ENCODE data around the gene CDK17. TPM values are rescaled to one million over a fixed set of nuclear protein-coding genes. Genes with fewer than 3 reads are reported as not detected.
A peak's percentile ranks its signal among the peaks of the same experiment; 100 is the strongest.

Gene CDK17
- total RNA-seq, 1 donor from 2014 or later = 112 TPM

DNA sequence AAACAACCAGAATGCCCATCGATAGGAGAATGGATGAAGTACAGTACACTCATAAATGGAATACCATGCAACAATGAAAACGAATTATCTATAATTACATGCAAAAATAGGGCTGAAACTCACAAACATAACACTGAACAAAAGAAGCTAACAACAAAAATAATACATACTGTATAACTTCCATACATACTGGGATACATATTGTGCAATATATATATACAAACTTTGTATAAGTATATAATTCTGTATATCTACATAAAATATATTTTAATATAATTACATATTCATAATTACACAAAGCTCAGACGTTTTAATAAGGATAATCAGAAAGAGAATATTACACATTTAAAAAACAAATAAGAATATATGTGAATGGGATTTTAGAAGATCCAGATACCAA is 90.2 kb downstream of the CDK17 start:
- H3K4me3 Mint-ChIP-seq (ENCODE audit: unreplicated experiment) = no peak overlapping the region
- H3K36me3 Mint-ChIP-seq (ENCODE audit: low read depth, unreplicated experiment) = peaks cover 7% of the 10 kb centered on the region
- H3K27me3 Mint-ChIP-seq (ENCODE audit: unreplicated experiment) = peaks cover 5% of the 10 kb centered on the region
- TF ChIP-seq, protein P1, sequence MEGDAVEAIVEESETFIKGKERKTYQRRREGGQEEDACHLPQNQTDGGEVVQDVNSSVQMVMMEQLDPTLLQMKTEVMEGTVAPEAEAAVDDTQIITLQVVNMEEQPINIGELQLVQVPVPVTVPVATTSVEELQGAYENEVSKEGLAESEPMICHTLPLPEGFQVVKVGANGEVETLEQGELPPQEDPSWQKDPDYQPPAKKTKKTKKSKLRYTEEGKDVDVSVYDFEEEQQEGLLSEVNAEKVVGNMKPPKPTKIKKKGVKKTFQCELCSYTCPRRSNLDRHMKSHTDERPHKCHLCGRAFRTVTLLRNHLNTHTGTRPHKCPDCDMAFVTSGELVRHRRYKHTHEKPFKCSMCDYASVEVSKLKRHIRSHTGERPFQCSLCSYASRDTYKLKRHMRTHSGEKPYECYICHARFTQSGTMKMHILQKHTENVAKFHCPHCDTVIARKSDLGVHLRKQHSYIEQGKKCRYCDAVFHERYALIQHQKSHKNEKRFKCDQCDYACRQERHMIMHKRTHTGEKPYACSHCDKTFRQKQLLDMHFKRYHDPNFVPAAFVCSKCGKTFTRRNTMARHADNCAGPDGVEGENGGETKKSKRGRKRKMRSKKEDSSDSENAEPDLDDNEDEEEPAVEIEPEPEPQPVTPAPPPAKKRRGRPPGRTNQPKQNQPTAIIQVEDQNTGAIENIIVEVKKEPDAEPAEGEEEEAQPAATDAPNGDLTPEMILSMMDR (IDR thresholded peaks at IDR 0.05; ENCODE audit: unreplicated experiment) = no peak
- DNase-seq (ENCODE audit: low spot score) = no peak
- no peaks in the 10 kb centered on the region for H3K9me3 Mint-ChIP-seq (ENCODE audit: unreplicated experiment)
- no peak overlapping the region for H3K27ac Mint-ChIP-seq (ENCODE audit: unreplicated experiment)
- H3K4me1 Mint-ChIP-seq (ENCODE audit: unreplicated experiment) = no peaks in the 10 kb centered on the region

DNA sequence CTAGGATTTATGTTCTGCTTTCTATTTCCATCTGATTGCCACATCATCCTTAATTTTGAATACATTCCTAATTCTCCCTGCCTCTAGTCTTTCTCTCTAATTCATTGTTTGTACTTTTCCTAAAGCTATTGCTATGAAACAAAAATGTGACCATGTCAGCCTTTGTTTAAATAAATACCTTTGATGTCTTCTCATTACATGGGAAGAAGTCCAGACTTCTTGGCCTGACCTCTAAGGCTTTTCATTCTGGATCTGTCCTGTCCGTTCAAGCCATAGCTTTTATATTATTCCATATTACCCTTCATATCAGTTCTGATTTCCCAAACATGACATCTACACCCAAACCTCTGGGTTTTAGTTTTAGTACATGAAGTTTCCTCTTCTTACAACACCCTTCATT is 91.4 kb downstream of the CDK17 start:
- H3K4me3 Mint-ChIP-seq (ENCODE audit: unreplicated experiment) = peak overlapping the region; percentile 63
- peaks cover 5% of the 10 kb centered on the region for H3K27me3 Mint-ChIP-seq (ENCODE audit: unreplicated experiment)
- peak overlapping the region; percentile 64 for H3K27ac Mint-ChIP-seq (ENCODE audit: unreplicated experiment)
- DNase-seq (ENCODE audit: low spot score) = no peak
- peaks cover 7% of the 10 kb centered on the region for H3K36me3 Mint-ChIP-seq (ENCODE audit: low read depth, unreplicated experiment)
- no peaks in the 10 kb centered on the region for H3K9me3 Mint-ChIP-seq (ENCODE audit: unreplicated experiment)
- no peaks in the 10 kb centered on the region for H3K4me1 Mint-ChIP-seq (ENCODE audit: unreplicated experiment)
- TF ChIP-seq, protein P1 (IDR thresholded peaks at IDR 0.05; ENCODE audit: unreplicated experiment) = no peak

DNA sequence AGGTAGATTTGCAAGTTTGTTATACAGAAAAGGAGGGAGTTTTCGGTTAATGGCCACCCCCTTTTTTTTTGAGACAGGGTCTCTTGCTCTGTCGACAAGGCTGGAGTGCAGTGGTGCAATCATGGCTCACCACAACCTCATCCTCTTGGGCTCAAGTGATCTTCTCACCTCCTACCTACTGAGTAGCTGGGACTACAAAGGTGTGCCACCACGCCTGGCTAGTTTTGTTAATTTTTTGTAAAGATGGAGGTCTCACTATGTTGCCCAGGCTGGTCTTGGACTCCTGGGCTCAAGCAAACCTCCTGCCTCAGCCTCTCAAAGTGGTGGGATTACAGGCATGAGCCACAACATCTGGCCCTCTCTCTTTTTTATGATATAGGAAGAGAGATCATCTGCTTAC is 94.6 kb downstream of the CDK17 start:
- Mint-ChIP-seq H3K4me1 (ENCODE audit: unreplicated experiment) (peaks cover 3% of the 10 kb centered on the region), H3K9me3 (ENCODE audit: unreplicated experiment) (no peaks in the 10 kb centered on the region), H3K36me3 (ENCODE audit: low read depth, unreplicated experiment) (peaks cover 8% of the 10 kb centered on the region), H3K27me3 (ENCODE audit: unreplicated experiment) (peaks cover 5% of the 10 kb centered on the region), H3K27ac (ENCODE audit: unreplicated experiment) (peak overlapping the region; percentile 70), H3K4me3 (ENCODE audit: unreplicated experiment) (no peak overlapping the region)
- DNase-seq (ENCODE audit: low spot score) = no peak
- TF ChIP-seq, protein P1 (IDR thresholded peaks at IDR 0.05; ENCODE audit: unreplicated experiment) = no peak

DNA sequence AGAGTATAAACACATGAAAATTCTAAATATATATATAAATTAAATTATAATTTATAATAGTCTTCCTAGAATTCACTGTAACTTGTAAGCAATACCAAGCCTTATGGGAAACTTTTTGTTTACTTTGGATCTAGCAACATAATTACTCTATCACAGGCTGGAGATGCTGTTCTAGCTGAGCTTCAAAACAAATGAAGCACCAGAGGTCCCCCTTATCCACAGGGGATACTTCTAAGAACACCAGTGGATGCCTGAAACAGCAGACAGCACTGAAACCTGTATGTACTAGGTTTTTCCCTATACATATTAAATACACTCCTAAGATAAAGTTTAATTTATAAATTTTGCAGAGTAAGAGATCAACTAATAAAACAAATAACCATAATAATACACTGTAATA is 96.6 kb downstream of the CDK17 start:
- Mint-ChIP-seq H3K27ac (ENCODE audit: unreplicated experiment) (no peak overlapping the region), H3K36me3 (ENCODE audit: low read depth, unreplicated experiment) (peaks cover 12% of the 10 kb centered on the region), H3K4me3 (ENCODE audit: unreplicated experiment) (no peak overlapping the region), H3K9me3 (ENCODE audit: unreplicated experiment) (no peaks in the 10 kb centered on the region), H3K4me1 (ENCODE audit: unreplicated experiment) (peaks cover 3% of the 10 kb centered on the region), H3K27me3 (ENCODE audit: unreplicated experiment) (peaks cover 3% of the 10 kb centered on the region)
- TF ChIP-seq, protein P1 (IDR thresholded peaks at IDR 0.05; ENCODE audit: unreplicated experiment) = no peak
- DNase-seq (ENCODE audit: low spot score) = no peak

DNA sequence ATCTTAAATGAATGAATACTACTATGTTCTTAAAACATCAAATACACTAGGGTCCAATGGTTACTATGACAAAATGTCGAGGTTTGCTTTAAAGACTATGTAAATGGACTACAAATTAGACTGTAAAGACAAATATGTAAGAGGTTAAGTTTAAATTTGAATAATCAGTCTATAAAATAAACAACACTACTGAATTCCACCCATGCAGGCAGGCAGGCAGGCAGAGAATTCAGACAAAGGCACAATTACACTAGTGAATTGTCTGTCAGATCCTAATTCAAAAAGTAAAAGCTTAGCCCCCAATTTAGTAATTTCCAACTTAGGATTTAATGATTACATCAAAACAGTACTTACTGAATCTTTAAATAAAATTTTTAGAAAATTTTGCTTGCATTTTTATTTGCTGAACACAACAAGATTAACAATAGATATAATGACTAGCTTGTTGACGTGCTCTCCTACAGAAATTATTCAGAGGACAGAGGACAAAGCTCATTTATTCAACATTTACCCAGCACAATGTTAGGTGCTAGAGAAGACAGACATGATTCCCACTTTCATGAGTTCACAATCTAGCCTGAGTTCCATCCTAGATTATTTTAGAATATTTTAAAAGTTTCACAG is 97.4 kb downstream of the CDK17 start:
- TF ChIP-seq, protein P1 (IDR thresholded peaks at IDR 0.05; ENCODE audit: unreplicated experiment) = no peak
- no peak overlapping the region for H3K27ac Mint-ChIP-seq (ENCODE audit: unreplicated experiment)

More for the DNA sequence above, 97.4 kb downstream of the CDK17 start:
- Mint-ChIP-seq H3K4me3 (ENCODE audit: unreplicated experiment) (no peak overlapping the region), H3K27me3 (ENCODE audit: unreplicated experiment) (peaks cover 3% of the 10 kb centered on the region), H3K9me3 (ENCODE audit: unreplicated experiment) (no peaks in the 10 kb centered on the region), H3K4me1 (ENCODE audit: unreplicated experiment) (peaks cover 3% of the 10 kb centered on the region), H3K36me3 (ENCODE audit: low read depth, unreplicated experiment) (peaks cover 13% of the 10 kb centered on the region)
- no peak for DNase-seq (ENCODE audit: low spot score)
